ENCODE measurements around the gene CCDC70.

- TF ChIP-seq CTCF (IDR thresholded peaks at IDR 0.05) = no peak
- TF ChIP-seq POLR2A (IDR thresholded peaks at IDR 0.05) = no peak
- no peak for TF ChIP-seq POLR2AphosphoS5 (IDR thresholded peaks at IDR 0.05)
Measured at GRCh38 chr13:51846756-51847155, 15.0 kb upstream of the CCDC70 start.
